Endometrium (tissue), 2 donors: ENCODE measurements around the gene FLYWCH1.
"Not testable (repeated sequence)": the region's sequence is repeated elsewhere in the genome, so short reads cannot be mapped to it uniquely, and the experiment has no call there.

Experiments used
- FAIRE-seq: peaks from 2 replicates; lab custom pipeline; 2012; peaks lifted over from hg19 to GRCh38; lab: Jason Lieb, UNC
- donor health status: control.
- donor health status: control.

FLYWCH1 gene

DNA sequence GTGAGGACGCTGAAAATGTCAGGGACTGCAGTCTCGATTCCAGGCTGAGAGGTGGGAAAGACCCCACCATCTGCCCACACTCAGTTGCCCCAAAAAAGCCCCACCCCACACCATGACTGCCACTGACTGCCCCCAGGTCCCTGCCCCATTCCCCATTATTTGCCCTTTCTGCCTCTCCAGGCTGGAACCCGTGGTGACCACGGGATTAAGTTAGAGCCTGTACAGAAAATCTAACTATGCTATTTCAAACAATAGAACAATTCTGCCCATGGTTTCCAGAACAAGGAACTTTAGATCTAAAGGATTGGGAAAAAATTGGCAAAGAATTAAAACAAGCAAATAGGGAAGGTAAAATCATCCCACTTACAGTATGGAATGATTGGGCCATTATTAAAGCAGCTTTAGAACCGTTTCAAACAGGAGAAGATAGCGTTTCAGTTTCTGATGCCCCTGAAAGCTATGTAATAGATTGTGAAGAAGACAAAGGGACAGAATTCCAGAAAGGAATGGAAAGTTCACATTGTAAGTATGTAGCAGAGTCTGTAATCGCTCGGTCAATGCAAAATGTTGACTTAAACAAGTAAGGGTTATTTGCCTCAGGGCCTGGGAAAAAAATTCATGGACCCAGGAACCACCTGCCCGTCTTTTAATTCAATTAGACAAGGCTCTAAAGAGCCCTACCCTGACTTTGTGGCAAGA is 14.4 kb downstream of the FLYWCH1 start:
- FAIRE-seq, result no peak

DNA sequence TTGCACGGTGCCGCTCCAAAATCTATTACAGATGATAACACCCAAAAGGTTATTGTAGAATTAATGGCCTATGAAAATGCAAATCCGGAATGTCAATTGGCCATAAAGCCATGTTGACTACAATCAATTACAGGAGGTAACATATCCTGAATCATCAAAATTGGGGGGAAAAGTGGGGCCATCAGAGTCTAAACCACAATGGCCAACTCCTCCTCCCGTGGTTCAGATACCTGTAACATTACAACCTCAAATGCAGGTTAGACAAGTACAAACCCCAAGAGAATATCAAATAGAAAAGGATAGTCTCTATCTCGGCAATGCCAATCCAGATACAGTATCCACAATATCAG is 14.9 kb downstream of the FLYWCH1 start:
- FAIRE-seq, result no peak

DNA sequence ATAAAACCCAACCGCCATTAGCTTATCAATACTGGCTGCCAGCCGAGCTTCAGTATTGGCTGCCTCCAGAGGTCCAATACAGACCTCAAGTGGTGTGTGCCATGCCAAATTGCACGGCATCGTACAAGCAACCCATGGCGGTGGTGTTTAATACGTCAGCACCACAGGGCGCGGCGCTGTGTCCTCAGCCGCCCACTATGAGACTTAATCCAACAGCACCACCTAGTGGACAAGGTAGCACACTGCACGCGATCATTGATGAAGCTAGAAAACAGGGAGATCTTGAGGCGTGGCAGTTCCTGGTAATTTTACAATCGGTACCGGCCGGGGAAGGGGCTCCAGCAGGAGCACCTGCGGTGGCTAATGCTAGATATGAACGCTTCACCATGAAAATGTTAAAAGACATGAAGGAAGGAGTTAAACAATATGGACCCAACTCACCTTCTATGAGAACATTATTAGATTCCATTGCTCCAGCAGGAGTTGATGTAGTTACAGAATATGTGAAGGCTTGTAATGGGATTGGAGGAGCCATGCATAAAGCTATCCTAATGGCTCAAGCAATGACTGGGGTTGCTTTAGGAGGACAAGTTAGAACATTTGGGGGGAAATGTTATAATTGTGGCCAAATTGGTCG is 15.4 kb downstream of the FLYWCH1 start:
- no peak for FAIRE-seq

GRCh38 chr16:2928151-2928550 is 16.4 kb downstream of the FLYWCH1 start:
- FAIRE-seq, result not testable (repeated sequence)

DNA sequence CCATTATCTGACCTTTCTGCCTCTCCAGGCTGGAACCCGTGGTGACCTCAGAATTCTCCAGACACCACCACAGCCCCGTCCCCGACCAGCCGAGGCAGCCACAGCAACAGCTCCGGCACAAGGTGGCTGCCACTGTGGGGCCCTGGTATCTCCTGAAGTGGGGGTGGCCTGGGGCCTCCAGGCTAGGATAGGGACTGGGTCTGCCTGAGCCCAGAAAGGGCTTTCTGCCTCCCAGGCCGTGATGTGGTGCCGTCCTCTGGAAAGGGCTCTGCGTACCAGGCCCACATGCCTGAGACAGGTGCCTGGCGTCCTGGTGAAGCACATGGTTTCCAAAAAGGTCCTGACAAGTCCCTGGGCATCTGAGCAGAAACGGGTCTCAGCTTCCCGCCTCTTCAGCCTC is 17.1 kb downstream of the FLYWCH1 start:
- FAIRE-seq, result no peak

DNA sequence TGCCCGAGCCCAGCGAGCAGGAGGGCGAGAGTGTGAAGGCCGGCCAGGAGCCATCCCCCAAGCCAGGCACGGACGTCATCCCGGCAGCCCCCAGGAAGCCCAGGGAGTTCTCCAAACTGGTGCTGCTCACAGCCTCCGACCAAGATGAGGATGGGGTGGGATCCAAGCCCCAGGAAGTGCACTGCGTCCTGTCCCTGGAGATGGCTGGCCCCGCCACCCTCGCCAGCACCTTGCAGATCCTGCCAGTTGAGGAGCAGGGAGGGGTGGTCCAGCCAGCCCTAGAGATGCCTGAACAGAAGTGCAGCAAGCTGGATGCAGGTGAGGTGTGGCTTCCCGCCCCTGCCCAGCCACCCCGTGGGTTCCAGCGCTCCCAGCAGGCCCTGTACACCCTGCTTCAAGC is 18.0 kb downstream of the FLYWCH1 start:
- FAIRE-seq, result no peak

GRCh38 chr16:2930236-2930635 is 18.5 kb downstream of the FLYWCH1 start:
- FAIRE-seq, result no peak

- not testable (repeated sequence) for FAIRE-seq
Observed at GRCh38 chr16:2931231-2931914, 19.6 kb downstream of the FLYWCH1 start.

- no peak for FAIRE-seq
Observed at GRCh38 chr16:2933136-2933535, 21.4 kb downstream of the FLYWCH1 start.

DNA sequence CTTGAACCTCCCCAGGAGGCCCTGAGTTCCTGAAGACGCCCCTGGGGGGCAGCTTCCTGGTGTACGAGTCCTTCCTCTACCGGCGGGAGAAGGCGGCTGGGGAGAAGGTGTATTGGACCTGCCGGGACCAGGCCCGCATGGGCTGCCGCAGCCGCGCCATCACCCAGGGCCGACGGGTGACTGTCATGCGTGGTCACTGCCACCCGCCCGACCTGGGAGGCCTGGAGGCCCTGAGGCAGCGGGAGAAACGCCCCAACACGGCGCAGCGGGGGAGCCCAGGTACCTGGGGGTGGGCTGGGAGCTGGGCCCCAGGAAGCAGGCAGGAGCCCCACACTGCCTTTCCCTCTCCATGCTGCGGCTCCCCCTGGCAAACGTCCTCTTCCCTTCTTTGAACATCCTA is 22.0 kb downstream of the FLYWCH1 start:
- no peak for FAIRE-seq

GRCh38 chr16:2934450-2934849 is 22.7 kb downstream of the FLYWCH1 start:
- no peak for FAIRE-seq

DNA sequence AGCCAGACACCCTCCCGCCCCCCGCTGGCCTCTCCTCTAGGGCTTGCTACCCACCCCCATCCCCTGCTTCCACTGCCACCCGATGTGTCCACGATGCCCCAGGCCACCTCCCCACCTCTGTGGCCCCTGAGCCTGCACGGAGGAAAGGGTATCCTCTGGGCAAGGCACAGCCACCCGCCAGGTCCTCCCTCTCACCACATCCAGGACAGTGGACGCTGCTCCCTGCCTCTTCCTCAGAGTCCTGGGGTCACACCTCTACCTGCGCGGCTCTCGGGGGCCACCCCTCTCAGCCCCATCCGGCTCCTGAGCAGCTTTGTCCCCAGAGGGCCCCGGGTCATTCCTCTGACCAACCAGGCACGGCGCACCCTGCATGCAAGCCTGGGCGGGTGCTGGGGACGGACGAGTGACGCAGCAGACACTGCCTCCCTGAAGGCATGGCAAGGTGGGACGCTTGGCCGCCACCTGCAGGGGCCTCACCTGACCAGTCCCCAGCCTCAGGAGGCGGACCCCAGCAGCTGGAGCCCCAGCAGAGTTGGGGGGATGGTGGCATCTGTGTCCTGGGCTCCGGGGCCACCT is 24.8 kb downstream of the FLYWCH1 start:
- FAIRE-seq, result no peak

GRCh38 chr16:2937170-2937569 is 25.4 kb downstream of the FLYWCH1 start:
- FAIRE-seq, result no peak

- FAIRE-seq, result no peak
Observed at GRCh38 chr16:2938206-2938605, 26.5 kb downstream of the FLYWCH1 start.

- FAIRE-seq, result no peak
Observed at GRCh38 chr16:2939968-2940367, 28.2 kb downstream of the FLYWCH1 start.

- FAIRE-seq, result no peak
Observed at GRCh38 chr16:2942045-2942444, 30.3 kb downstream of the FLYWCH1 start.

DNA sequence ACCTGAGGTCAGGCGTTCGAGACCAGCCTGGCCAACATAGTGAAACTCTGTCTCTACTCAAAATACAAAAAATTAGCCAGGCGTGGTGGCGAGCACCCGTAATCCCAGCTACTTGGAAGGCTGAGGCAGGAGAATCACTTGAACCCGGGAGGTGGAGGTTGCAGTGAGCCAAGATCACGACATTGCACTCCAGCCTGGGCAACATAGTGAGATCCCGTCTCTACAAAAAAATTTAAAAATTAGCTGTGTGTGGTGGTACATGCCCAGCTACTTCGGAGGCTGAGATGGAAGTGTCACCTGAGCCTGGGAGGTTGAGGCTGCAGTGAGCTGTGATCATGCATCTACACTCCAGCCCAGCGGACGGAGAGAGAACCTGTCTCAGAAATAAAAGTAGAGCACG is 32.0 kb downstream of the FLYWCH1 start:
- not testable (repeated sequence) for FAIRE-seq

- no peak for FAIRE-seq
Observed at GRCh38 chr16:2946649-2947048, 34.9 kb downstream of the FLYWCH1 start.

- FAIRE-seq, result no peak
Observed at GRCh38 chr16:2948807-2949704, 37.3 kb downstream of the FLYWCH1 start.

DNA sequence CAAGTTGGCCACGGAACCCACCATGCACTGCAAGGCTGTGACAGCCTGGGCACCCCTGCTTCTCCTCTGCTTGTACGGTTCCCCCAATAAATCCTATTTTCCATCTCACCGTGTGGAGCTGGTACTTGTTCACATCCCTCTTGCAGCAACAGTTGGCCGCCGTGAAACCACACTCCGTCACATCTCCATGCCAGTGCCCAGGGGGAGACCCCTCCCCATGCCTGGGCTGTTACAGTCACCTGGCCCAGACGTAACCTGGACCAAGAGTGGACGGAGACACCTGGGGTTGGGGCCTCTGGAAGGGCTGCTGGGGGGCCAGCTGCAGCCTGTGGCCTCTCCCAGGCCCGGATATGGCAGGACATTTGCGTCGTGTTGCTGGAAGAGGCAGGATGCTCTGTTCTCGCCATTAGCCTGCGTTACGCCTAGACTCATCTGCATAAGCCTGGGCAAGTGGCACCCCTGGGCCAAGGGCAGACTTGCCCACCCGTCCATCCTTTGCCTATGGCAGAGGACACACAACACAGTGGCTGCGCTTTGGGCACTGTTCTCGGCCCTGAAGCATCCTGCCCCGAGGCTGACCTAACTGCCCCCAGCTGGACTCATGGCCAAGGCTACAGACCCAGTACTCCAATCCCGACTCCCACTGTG is 38.1 kb downstream of the FLYWCH1 start:
- FAIRE-seq, result no peak

DNA sequence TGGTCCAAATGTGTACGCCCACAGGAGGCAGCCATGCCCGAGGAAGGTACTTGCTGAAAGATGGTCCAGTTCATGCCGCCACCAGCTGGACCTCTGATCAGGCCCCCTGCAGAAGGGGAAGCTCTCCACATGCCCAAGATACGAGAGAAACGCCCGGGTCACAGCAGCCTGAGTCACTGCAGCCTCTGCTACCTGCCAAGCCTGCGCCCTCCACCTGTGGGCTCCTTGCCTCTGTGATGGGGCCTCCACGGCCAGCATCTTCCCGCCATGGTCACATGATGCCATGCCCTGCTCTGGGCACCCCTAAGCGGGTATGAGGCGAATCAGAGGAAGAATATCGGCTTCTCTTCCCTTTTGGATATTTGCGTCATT is 38.6 kb downstream of the FLYWCH1 start:
- FAIRE-seq, result no peak

GRCh38 chr16:2950773-2951172 is 39.0 kb downstream of the FLYWCH1 start:
- no peak for FAIRE-seq
